ENCODE results near the gene DUSP9. TPM values are rescaled to one million over a fixed set of nuclear protein-coding genes. Genes with fewer than 3 reads are reported as not detected.

The DUSP9 gene
- total and polyA plus RNA-seq, 10 of the 15 experiments (the other 5 are each of a cell fraction or from before 2014, with no cell fraction given): 0.10 TPM; not detected in 9

- ATAC-seq (no peak), DNase-seq (ENCODE audit: low read depth, low spot score) (no peak), FAIRE-seq (no peak)
- Histone ChIP-seq H3K79me2 (ENCODE audit: control insufficient read depth, insufficient read depth, low read length) (no peaks in the 10 kb centered on the region), H3K4me1 (ENCODE audit: control insufficient read depth, insufficient read depth, low read length) (peaks cover 3% of the 10 kb centered on the region), H3K9ac (ENCODE audit: control insufficient read depth, insufficient read depth, low read length) (no peak overlapping the region), H3K36me3 (ENCODE audit: control insufficient read depth in 2 of 2, insufficient read depth in 2 of 2, low read length in 1 of 2) (no peaks in the 10 kb centered on the region), H3K4me3 (no peak overlapping the region), H4K20me1 (ENCODE audit: control insufficient read depth, insufficient read depth) (no peaks in the 10 kb centered on the region), H2AFZ (ENCODE audit: control insufficient read depth, low read depth, low read length) (no peak overlapping the region), H3K27ac (ENCODE audit: control insufficient read depth, insufficient read depth) (no peak overlapping the region), H3K4me2 (ENCODE audit: control insufficient read depth, insufficient read depth) (no peak overlapping the region), H3K9me3 (replicated peaks; ENCODE audit: control insufficient read depth, insufficient read depth, low read length) (no peaks in the 10 kb centered on the region; the same call in 2 of the 3 replicates), H3K27me3 (replicated peaks in 1 of 2; ENCODE audit: control insufficient read depth in 2 of 2, insufficient read depth in 2 of 2, low read length in 1 of 2) (peaks cover 0 to 1% of the 10 kb centered on the region in 2 experiments; a peak in 2 of 4 replicates)
- no TSS peak for BruUV-seq (replicated peaks)
- WGBS (ENCODE audit: insufficient coverage, insufficient replicate concordance, low lambda C conversion rate, missing lambda C conversion rate): 89% methylated on average over 9 of the region's 9 CpGs
- CTCF ChIA-PET: interaction anchor here (0.8 kb wide), 1 partner anchor 9 kb away, joined by 3 read pairs; no protein-coding TSS in a partner anchor
- intact Hi-C loops (cut with micrococcal nuclease; ENCODE audit: unreplicated experiment): loop anchor here (5.0 kb wide), 1 partner anchor 56 kb away; no protein-coding TSS in a partner anchor
- POLR2A ChIA-PET: no interaction called here
- no peak for TF ChIP-seq ZNF207 (IDR thresholded peaks at IDR 0.05; ENCODE audit: borderline replicate concordance)
- TF ChIP-seq BACH1 (IDR thresholded peaks at IDR 0.05; ENCODE audit: borderline replicate concordance): no peak
- no peak for TF ChIP-seq ZBTB11 (CRISPR knock-in tag; IDR thresholded peaks at IDR 0.05)
- TF ChIP-seq JUNB (IDR thresholded peaks at IDR 0.05): no peak
- no peak for TF ChIP-seq USF1 (IDR thresholded peaks at IDR 0.05; ENCODE audit: borderline replicate concordance, extremely low read length, insufficient read depth, low read depth, low read length)
- no peak for TF ChIP-seq IRF5 (IDR thresholded peaks at IDR 0.05; ENCODE audit: borderline replicate concordance)
- no peak for TF ChIP-seq RB1 (IDR thresholded peaks at IDR 0.05; ENCODE audit: borderline replicate concordance)
- TF ChIP-seq YBX1 (IDR thresholded peaks at IDR 0.05): no peak
- RAD21 ChIA-PET (ENCODE audit: unreplicated experiment): no interaction called here
- in situ Hi-C loops (cut with MboI): no loop called here
- SMC1A ChIA-PET (ENCODE audit: uncharacterized antibody, unreplicated experiment): no interaction called here
These were observed 36.2 kb upstream of the DUSP9 start for GRCh38 chrX:153610836-153611213.

Data from GM12878 (cell line).